SKM-1 (cell line): ENCODE results near the gene NUMA1.

Source experiments
- DNase-seq: peaks from one replicate; lab custom pipeline; 2025; ENCODE audit not compliant: unreplicated experiment; lab: John Stamatoyannopoulos, UW

NUMA1 gene

GRCh38 chr11:72102162-72102561, 21.8 kb upstream of the NUMA1 start:
- DNase-seq, result no peak

GRCh38 chr11:72100462-72100861, 20.1 kb upstream of the NUMA1 start:
- DNase-seq, result peak; percentile 98

GRCh38 chr11:72100009-72100408, 19.7 kb upstream of the NUMA1 start:
- DNase-seq, result no peak

GRCh38 chr11:72098741-72099140, 18.4 kb upstream of the NUMA1 start:
- DNase-seq, result no peak

- peak; percentile 96 for DNase-seq
Measured at GRCh38 chr11:72091292-72091691, 10.9 kb upstream of the NUMA1 start.

- no peak for DNase-seq
Measured at GRCh38 chr11:72088076-72088808, 7.9 kb upstream of the NUMA1 start.

- no peak for DNase-seq
Measured at GRCh38 chr11:72085621-72086351, 5.4 kb upstream of the NUMA1 start.

GRCh38 chr11:72084965-72085364, 4.6 kb upstream of the NUMA1 start:
- no peak for DNase-seq

- no peak for DNase-seq
Measured at GRCh38 chr11:72084076-72084475, 3.7 kb upstream of the NUMA1 start.

GRCh38 chr11:72083414-72083813, 3.1 kb upstream of the NUMA1 start:
- DNase-seq, result no peak

GRCh38 chr11:72081821-72082453, 1.6 kb upstream of the NUMA1 start:
- DNase-seq, result no peak

GRCh38 chr11:72081184-72081644, 872 bp upstream of the NUMA1 start:
- no peak for DNase-seq

GRCh38 chr11:72079819-72080325, 470 bp downstream of the NUMA1 start:
- DNase-seq, result no peak

GRCh38 chr11:72078477-72078876, 1.9 kb downstream of the NUMA1 start:
- DNase-seq, result no peak

- DNase-seq, result no peak
Measured at GRCh38 chr11:72075756-72076155, 4.6 kb downstream of the NUMA1 start.

GRCh38 chr11:72075109-72075508, 5.2 kb downstream of the NUMA1 start:
- DNase-seq, result peak; percentile 44

- DNase-seq, result no peak
Measured at GRCh38 chr11:72072348-72072747, 8.0 kb downstream of the NUMA1 start.

GRCh38 chr11:72070491-72070890, 9.9 kb downstream of the NUMA1 start:
- DNase-seq, result no peak

GRCh38 chr11:72069787-72070251, 10.5 kb downstream of the NUMA1 start:
- DNase-seq, result peak; percentile 69

- no peak for DNase-seq
Measured at GRCh38 chr11:72069200-72069599, 11.1 kb downstream of the NUMA1 start.

GRCh38 chr11:72067676-72068075, 12.7 kb downstream of the NUMA1 start:
- no peak for DNase-seq

GRCh38 chr11:72067266-72067665, 13.1 kb downstream of the NUMA1 start:
- no peak for DNase-seq
